ENCODE data around the gene CASD1. TPM values are rescaled to one million over a fixed set of nuclear protein-coding genes. Genes with fewer than 3 reads are reported as not detected.

Gene CASD1
- 10 to 100 TPM in 3 of 4 donors, 1 to 10 TPM in 1; 9.8 to 25.0 (median 14.2) TPM for total RNA-seq

DNA sequence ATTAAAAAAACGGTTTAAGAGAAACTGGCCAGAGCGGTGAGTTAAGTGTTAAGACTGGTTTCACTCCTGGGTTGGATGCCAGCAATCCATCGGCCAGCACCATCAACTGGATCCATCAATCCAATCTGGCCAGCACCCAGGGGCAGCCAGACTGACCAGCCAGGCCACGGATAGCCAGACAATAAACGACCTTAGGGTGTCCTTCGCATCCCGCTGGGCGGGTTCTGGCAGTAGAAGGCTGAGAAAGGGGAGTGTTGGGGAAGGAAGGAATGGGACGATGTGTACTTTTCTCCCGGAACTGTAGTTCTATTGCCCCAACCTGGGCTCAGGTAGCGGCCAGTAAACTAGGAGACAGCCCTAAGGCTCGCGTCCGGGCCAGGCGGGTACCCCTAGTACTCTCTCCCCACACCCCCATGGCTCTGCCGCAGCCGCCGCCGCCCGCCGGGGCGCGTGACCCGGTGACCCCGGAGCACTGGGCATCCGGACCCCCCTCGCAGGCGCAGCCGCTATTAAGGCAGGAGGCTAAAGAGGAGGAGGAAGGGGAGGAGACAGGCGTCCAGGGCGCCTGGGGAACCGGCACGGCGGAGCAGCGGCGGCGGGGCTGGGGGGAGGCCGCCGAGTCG is at the start of gene CASD1:
Gene CASD1 (plus strand): TSS at position 546 of the 623 bp plus-strand sequence. CDS start 276 bp downstream, outside the sequence.
- H3K4me1 ChIP-seq, result peaks cover 26 to 32% of the 10 kb centered on the region in 2 donors
- DNase-seq (peak; percentile 7 to 38), ATAC-seq (peak; percentile 38 to 55)
- TF ChIP-seq POLR2A (IDR thresholded peaks at IDR 0.05) (no peak), CTCF (IDR thresholded peaks at IDR 0.05 in 4 of 5, conservative IDR thresholded peaks at IDR 0.05 in 1 of 5) (no peak)
- H3K4me3 ChIP-seq, result peak within 1 kb of the TSS; percentile 80 to 94 (median 88)
- H3K9me3 ChIP-seq, result no peaks in the 10 kb centered on the region
- no peaks in the 10 kb centered on the region for H3K27me3 ChIP-seq
- peak within 1 kb of the TSS; percentile 88 to 95 (median 94) for H3K27ac ChIP-seq
- intact Hi-C loops (cut with DNase I; ENCODE audit: low total_unique reads) (no loop called here), in situ Hi-C loops (cut with MboI; ENCODE audit: low sequenced_read_pairs in 4 of 4) (no loop called here)
- H3K36me3 ChIP-seq, result no peaks in the 10 kb centered on the region

GRCh38 chr7:94466516-94466915 is 43.1 kb upstream of the CASD1 start:
- H3K36me3 ChIP-seq, result no peaks in the 10 kb centered on the region
- no peaks in the 10 kb centered on the region for H3K27me3 ChIP-seq
- intact Hi-C loops (cut with DNase I; ENCODE audit: low total_unique reads) (no loop called here), in situ Hi-C loops (cut with MboI; ENCODE audit: low sequenced_read_pairs in 4 of 4) (loop anchor here in 2 of 4 donors (25.0 kb wide), 1 partner anchor 1021 kb away; the partner anchor contains the start of gene ASB4 (in 2 of the 2))
- H3K4me3 ChIP-seq, result no peak overlapping the region
- no peak for TF ChIP-seq POLR2A (IDR thresholded peaks at IDR 0.05)
- H3K9me3 ChIP-seq, result peaks cover 0 to under 1% (median 0%) of the 10 kb centered on the region in 3 donors
- ATAC-seq, result no peak
- no peak overlapping the region for H3K27ac ChIP-seq
- H3K4me1 ChIP-seq, result no peaks in the 10 kb centered on the region
- no peak for DNase-seq

GRCh38 chr7:94471604-94472003 is 38.0 kb upstream of the CASD1 start:
- in situ Hi-C loops (cut with MboI; ENCODE audit: low sequenced_read_pairs in 4 of 4) (loop anchor here in 2 of 4 donors (25.0 kb wide), 1 partner anchor 1016 kb away; the partner anchor contains the start of gene ASB4 (in 2 of the 2)), intact Hi-C loops (cut with DNase I; ENCODE audit: low total_unique reads) (no loop called here)
- DNase-seq (no peak), ATAC-seq (no peak)
- no peak for TF ChIP-seq CTCF (IDR thresholded peaks at IDR 0.05 in 4 of 5, conservative IDR thresholded peaks at IDR 0.05 in 1 of 5)
- TF ChIP-seq POLR2A (IDR thresholded peaks at IDR 0.05), result no peak
- H3K4me3 ChIP-seq, result no peak overlapping the region
- no peaks in the 10 kb centered on the region for H3K27me3 ChIP-seq
- H3K9me3 ChIP-seq, result peaks cover 0 to 4% (median 0%) of the 10 kb centered on the region in 3 donors
- no peaks in the 10 kb centered on the region for H3K4me1 ChIP-seq
- no peaks in the 10 kb centered on the region for H3K36me3 ChIP-seq
- no peak overlapping the region for H3K27ac ChIP-seq

DNA sequence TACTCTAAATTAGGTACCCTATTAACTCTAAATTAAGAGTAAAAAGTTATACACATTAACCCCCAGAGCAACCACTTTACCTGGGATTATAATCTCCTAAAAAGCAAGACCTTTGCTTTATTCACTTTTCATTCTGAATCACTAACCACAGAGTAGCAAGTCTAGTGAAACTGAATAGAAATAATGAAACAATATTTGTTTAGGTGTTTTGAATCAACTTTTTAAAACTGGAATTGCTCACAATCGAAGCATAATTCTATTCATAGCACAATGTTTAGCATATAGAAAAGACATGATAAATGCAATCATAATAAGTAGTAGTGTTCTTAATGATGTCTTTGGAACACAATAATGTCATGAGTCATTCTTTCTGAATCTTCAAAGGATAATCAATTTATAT is 37.0 kb upstream of the CASD1 start:
- in situ Hi-C loops (cut with MboI; ENCODE audit: low sequenced_read_pairs in 4 of 4), result loop anchor here in 2 of 4 donors (25.0 kb wide), 1 partner anchor 1015 kb away; the partner anchor contains the start of gene ASB4 (in 2 of the 2)
- no peak for ATAC-seq
- H3K9me3 ChIP-seq, result peaks cover 0 to 4% (median 0%) of the 10 kb centered on the region in 3 donors

More for the DNA sequence above, 37.0 kb upstream of the CASD1 start:
- Histone ChIP-seq H3K27ac (no peak overlapping the region), H3K4me3 (no peak overlapping the region), H3K4me1 (no peaks in the 10 kb centered on the region), H3K36me3 (no peaks in the 10 kb centered on the region), H3K27me3 (no peaks in the 10 kb centered on the region)
- TF ChIP-seq CTCF (IDR thresholded peaks at IDR 0.05 in 4 of 5, conservative IDR thresholded peaks at IDR 0.05 in 1 of 5) (no peak), POLR2A (IDR thresholded peaks at IDR 0.05) (no peak)
- intact Hi-C loops (cut with DNase I; ENCODE audit: low total_unique reads), result no loop called here
- DNase-seq, result no peak

Measured in gastrocnemius medialis (tissue), 4 donors.